GM19035 (cell line): ENCODE data around the gene APBB1.
"Not testable (repeated sequence)": the region's sequence is repeated elsewhere in the genome, so short reads cannot be mapped to it uniquely, and the experiment has no call there.

ENCODE experiments used
- ATAC-seq: cut with Tn5 transposase; IDR thresholded peaks from one replicate; pipeline ENCODE4 v1.9.1; 2021; ENCODE audit not compliant: unreplicated experiment

The APBB1 gene

DNA sequence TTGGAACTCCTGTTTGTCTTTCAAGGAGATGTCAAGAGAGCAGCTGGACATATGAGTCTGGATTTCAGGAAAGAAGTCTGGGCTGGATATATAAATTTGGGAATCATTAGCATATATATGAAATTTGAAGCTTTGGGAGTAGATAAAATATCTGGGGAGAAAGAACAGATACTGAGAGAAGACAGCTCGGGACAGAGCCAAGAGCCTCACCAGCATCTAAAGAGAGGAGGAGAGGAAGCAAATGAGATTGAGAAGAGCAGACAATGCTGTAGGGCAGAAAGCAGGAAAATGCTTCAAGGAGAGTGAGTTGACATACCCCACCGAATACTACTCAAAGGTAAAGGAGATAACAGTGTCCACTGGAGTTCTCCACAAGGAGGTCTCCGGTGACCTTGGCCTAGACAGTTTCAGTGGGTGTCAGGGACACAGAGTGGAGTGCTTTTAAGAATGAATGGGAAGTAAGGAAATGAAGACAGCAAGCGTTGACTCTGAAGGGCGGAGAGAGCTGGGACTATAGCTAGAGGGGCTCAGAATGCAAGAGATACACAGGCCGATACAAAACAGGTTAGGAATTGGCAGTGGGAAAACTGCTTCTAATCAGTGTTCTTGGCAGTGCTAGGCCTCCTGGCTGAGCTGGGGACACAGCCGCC is 862 bp downstream of the APBB1 start:
- ATAC-seq, result no peak

DNA sequence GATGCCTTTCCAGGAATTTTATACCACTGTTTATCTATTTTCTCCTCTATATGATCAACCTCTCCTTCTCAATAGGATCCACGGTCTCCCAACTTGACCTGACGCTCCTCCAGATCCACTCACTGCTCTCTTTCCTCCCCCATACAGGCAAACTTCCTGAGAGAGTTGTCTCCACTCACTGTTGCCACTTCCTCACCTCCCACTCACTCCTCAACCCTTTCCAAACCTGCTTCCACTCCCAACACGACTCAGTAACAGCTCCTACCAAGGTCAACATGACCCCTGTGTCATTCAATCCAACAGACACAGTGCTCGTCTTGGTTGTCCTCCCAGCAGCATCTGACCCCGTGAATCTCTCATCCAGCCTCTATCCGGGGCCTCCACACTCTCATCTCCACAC is 3.1 kb downstream of the APBB1 start:
- no peak for ATAC-seq

DNA sequence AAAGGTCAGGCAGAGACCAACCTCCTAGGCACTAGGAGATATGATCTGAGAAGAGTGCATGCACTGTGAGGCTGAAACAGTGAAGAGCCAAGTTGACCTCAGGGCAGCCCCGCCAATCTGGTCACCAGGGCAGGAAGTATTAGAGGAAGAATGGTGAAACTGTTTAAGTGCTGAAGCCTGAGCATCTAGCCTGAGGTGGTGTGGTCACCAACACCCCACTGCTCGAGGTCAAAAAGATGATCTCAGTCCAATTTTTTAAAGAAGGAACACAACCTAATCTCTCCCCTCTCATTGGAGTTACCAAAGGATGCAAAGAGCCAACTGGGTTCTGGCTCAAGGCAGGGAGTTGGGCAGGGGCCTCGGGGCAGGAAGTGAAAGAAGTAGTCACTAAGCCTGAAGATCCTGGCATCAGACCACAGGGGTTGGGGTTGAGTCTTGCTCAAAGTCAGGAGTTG is 4.0 kb downstream of the APBB1 start:
- ATAC-seq, result no peak

DNA sequence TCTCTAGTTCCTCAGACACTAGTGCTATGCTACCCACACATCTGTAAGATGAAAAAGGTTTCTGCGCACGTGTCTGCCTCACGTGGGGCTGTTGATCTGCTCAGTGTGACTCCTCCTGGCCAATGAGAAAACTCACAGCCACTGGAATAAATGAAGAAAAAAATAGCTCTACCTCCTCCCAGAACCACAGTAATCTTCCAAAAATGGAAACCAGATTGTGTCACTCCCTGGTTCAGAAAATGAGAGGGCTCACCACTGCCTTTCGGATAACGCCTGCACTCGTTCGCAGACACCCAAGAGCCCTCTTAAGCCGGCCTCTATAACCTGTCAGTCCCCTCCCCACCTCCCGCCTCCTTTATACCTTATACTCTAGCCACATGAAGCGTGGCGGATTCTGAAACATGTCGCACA is 5.1 kb downstream of the APBB1 start:
- ATAC-seq, result no peak

DNA sequence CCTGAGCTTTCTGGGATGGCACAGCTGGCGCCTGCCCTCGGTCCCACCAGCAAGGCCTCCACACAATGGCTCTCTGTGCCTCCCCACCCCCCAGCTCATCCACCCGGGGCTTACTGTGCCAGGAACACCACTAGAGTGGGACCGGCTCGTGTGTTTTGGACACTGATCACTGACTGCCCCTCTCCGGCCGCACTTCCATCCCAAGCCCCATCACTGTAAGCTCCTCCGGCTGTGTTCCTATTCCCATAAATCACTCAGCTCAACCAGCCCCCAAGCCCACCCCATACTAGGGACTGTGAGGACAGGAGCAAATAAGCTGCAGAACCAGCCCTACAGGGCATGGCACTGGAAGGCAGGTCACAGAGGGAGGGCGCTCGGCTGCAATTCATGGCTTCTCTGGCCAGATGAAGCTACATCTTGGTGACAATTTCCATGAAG is 7.3 kb downstream of the APBB1 start:
- no peak for ATAC-seq

DNA sequence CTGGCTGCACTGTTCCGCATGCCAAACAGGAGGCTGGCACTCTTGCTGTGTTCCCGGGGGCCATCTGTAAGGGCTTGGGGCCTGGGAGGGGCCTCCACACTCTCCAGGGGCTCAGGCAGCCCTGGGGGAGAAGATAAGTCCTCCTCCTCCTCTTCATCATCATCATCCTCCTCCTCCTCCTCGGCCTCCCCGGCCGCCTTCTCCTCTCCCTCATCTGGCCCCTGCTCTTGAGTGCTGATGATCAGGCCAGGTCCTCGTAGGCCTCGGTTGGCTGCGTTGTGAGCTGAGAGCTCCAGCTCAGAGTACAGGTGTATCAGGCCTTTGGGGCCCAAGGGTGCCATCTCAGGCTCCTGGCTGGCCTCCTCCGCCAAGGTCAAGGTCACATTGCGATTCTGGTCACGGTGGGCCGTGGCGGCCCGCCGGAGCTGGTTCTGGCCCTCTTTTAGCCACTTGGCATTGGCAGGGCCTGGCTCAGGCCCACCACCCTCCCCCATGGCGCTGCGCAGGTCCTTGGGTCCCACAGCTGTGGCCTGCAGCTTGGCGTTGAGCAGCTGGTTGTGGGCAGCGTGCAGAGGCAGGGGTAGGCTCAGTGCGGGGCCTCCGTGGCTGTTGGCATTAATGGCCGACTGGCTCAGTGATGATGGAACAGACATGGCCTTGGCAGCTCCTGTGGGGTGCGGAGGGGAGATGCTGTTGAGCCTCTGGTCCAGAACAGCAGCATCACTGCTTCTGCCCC is 8.0 kb downstream of the APBB1 start:
- ATAC-seq, result no peak

DNA sequence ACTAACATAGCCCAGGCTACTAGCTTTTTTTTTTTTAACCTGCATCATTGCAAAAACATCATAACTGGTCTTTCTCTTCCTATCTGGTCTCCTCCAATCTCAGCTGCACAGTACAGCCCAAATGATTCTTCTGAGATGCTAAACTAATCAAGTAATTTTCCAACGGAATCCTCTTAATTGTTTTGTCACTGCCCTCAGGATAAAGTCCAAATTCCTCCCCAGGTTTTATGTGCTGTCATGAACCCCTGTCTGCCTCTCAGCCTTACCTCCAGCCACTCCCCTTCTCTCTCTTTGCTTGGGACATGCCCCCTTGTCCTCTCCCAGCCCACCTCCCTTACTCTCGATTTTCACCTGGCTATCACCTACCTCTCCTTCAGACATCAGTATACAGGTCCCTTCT is 12.5 kb downstream of the APBB1 start:
- no peak for ATAC-seq

DNA sequence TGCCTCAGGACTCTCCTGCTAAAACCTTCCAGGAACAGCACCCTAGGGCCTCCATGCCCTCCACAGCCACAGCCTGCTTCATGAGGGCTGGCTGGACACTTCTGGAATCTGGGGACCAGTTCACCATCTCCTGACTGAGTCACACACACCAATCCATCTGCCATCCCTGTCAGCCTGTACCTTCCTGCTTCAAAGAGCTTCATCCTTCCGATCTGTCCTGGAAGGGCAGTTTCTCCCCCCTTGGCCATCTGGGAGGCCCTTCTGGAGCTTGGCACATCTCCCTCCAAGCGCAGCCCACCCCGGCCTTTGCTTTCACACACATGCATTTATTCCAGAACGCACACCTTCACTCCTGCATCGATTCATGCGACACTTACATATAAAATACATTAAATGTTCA is 13.0 kb downstream of the APBB1 start:
- ATAC-seq, result no peak

DNA sequence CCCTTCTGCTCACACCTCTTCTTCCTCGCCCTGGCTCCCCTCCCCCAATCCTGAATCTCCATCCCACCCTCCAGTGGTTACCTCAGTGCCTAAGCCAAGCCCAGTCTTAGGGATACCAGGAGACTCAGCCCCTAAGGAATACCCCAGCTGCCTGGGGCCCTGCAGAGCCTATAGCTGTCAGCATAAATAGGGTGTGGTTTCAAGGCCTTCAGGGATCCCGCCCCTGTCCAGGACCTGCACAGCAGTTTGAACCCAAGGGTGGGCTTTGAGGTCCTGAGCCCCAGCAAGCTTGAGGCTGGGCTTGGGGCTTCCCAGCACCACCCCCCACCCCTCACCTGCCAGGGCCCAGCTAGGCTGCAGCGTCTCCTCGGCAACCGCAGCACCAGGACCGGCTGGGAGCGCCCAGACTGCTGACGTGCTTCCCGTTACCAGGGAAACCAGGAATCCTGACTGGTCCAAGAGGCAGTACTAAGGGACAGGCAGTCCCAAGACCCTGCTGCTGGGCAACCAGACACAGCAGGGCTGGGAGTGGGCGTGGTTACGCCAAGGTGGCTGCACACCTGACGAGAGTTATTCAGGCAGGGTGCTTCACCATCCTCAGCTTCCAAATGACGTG is 13.7 kb downstream of the APBB1 start:
- ATAC-seq, result no peak

DNA sequence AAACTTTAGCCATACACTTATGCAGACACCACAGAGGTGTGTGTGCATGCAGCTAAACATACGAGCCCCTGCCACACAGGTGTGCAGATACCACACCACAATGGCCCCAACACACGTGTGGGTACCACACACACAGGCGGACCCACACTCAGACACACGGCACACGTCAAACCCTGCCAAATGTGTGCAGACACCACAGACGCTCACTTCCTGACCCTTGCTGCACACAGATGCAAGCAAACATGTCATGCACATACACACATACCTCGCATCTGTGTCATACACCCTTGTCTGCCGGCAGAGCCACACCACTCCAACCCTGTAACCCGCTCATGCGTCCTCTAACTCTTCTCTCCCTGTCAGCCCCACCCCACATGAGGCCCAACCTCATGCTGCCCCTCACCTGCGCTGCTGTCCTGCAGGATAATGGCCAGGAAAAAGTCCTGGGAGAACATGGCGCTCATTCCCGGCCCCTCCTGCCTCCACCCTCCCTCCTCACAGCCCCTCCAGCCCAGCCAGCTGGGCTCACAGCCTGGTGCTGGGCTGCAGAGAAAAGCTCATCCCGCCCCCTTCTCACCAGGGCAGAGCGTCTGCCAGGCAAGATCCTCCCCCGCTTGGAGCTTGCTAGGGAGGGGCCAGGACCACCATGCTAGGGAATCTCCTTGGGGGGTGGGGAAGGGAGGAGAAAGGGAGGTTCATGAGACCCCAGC is 14.4 kb downstream of the APBB1 start:
- no peak for ATAC-seq

DNA sequence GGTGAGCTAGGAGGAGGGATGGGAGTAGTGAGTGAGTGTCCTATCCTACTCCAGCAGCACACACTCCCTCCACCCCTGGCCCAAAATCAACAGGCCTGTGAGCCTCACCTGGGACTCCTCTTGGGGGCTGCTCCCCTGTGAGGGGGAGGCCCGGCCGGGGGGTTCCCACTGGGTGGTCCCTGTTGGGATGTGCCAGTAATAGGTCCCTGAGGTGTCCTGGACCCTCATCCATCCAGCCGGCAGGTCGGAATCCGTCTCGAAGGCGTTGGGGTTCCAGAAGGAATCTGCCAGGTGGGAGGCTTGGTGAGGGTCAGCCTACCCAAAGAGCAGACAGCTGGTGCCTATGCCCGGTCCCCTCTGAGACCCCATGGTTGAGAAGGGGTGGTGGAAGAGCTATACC is 15.4 kb downstream of the APBB1 start:
- ATAC-seq, result no peak

DNA sequence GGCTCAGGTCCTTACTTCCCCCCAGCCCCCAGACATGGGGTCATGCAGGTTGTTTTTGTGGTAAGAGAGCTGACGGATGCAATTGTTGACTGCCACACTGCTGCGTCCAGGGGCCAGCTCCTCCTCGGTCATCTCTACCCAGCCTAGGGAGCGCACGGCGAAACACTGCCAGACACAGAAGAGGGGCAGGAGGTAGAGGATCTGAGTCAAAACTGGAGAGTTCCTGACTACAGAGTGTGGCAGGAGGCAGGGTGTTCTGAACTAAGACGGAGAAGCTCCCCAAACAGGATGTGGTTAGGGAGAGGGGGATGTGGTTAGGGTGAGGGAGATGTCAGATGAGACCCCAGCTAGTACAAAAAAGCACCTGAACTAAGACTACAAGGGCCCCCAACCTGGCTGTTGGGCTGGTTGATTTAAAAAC is 16.3 kb downstream of the APBB1 start:
- peak; percentile 92 for ATAC-seq

DNA sequence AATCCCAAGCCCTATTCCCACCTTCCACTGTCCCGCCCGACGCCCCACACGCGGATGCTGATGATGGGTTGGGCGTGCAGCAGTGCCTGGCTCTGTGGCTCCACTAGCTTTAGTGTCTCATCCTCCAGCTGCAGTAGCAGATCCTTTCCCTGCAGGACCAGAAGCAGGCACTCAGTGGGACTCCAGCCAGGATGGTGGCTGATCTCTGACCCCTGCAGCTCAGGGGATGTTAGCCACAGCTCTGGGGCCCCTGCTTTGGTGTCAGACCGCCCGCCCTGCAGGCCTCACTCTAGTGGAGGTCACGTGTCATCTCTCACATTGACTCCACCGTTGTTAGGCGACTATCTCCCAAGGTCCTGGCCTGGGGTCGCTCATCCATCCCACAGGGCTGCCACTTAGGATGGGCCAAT is 16.8 kb downstream of the APBB1 start:
- ATAC-seq, result peak; percentile 52

DNA sequence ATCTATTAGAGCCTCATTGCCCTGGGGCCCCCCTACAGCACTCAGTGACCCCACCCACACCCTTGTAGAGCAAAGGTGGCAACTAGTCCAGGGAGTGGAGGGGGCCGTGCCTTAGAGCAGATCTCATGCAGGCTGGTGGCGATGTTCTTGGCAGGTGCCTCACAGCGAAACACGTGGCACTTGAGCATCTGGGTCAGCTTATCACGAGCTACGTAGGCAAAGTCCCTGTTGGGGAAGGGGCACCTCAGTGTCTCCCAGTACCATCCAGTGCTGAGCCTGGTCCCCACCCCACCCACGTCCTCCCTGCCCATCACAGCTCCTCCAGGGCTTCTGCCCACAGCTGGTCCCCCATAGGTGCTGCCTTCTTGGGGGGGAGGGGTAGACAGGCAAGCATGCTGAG is 17.4 kb downstream of the APBB1 start:
- ATAC-seq, result no peak

DNA sequence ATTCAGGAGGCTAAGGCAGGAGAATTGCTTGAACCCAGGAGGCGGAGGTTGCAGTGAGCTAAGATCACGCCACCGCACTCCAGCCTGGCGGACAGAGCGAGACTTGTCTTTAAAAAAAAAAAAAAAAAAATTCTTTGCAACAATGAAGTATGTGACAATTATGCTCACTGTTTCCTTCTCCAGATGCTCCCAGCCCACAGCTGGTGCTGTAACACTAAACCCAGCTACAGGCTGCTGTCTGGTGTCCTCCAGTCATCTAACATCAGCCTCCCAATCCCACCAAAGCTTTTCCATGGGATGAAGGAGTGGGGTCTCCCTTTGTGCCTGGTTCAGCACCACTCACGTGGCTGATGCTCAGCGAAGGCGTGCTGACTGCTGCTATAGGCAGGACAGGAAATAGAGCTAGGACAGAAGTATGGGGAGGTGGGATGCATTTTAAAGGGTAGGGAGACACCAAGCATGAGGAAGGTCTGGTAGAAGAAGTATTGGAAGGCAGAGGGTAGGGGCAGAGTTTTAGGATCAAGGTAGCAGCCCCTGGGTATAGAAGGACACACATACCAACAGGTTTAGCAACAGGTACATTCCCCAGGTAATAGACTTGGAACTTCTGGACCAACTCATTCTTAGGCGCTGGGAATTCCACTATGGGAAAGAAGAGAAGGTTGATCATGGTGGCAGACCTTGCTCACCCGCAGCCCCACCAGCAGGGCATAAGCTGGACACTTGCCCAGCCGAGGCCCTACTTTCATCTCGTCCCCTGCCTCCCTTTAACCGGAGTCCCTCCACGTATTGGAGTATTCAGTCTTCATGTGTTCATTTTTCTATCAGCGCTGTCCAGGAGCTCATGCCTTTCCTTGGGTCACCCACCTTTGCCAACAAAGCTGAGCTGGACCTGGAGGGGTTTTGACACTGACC is 18.2 kb downstream of the APBB1 start:
- ATAC-seq, result no peak

DNA sequence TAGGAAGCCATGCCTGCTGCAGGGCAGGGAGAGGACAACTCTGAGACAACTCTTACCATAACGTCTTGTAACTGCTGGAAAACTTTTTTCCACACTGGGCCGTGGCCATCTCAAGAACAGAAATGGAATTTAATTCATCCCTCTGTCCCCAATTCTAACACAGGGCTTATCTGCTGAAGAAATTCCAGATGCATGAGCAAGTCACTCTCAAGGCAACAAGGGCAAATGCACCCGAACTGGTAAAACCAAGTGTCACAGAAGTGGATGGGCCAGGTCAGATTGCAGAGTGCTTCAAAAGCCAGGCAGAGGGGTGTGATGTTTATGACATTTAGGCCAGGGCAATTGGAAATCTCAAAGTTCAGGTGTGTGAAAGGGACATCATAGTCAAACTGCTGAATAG is 21.3 kb downstream of the APBB1 start:
- ATAC-seq, result no peak

DNA sequence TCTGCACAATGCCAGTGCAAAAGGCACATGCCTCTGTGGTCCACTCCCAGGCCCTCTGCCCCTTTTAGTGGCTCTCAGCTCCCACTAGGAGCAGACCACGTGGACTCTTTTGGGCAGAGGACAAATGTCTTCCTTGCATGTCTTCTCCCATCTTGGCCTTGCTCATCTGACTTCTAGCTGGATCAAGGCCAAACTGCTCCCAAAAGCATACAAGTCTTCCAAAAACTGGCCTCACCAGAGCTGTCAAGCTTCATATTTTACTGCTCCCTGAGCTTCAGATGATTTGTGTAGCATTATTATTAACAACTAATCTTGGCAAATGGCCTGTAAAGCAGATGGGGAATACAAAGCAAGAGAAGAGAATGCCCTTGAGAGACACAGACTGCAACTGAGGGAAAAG is 21.7 kb downstream of the APBB1 start:
- no peak for ATAC-seq

DNA sequence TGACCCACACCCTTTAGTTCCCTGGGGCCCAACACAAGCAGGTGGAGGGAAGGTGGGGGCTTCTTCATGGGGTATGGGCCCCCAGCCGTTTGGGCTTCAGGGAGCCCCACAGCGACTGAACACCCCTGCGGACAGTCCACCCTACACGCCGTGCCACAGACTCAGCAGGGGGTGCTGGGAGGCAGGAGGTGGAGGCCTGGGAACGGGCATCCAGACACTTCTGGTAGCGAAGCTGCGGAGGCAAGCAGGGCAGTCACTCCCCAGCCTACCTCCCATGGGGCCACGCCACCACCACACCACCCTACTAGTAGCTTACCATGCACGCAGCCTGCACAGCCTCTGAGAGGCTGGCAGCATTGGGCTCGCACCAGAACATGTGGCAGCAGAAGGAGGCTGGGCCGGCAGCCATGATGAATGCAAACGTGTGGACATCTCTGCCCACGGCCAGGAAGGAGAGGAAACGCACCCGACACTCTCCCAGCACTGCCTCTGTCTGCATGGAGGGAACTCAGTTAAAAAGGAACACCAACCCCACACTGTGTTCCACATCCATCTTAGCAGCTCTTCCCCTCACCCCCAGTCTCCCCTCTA is 23.3 kb downstream of the APBB1 start:
- ATAC-seq, result no peak

DNA sequence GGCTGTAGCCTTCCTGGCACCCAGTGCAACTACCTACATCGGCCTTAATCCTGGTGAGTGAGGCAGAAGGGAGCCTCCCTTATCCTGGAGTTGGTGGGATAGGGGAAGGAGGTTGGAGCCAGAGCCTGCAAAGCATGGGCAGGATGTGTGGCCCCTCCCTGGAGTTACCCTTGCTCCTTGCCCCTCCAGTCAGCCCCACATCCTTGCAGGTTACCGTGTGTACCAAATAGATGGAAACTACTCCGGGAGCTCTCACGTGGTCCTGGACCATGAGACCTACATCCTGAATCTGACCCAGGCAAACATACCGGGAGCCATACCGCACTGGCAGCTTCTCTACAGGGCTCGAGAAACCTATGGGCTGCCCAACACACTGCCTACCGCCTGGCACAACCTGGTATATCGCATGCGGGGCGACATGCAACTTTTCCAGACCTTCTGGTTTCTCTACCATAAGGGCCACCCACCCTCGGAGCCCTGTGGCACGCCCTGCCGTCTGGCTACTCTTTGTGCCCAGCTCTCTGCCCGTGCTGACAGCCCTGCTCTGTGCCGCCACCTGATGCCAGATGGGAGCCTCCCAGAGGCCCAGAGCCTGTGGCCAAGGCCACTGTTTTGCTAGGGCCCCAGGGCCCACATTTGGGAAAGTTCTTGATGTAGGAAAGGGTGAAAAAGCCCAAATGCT is 24.8 kb downstream of the APBB1 start:
- no peak for ATAC-seq

DNA sequence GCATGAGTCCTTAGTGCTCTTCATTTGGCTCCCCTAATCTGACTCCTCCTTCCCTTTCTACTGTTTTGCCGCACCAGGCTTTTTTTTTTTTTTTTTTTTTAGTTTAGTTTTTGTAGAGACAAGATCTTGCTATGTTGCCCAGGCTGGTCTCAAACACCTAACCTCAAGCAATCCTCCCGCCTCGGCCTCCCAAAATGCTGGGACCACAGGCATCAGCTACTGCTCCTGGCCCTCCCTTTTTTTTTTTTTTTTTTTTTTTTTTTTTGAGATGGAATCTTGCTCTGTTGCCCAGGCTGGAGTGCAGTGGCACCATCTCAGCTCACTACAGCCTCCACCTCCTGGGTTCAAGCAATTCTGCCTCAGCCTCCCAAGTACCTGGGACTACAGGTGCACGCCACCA is 26.6 kb downstream of the APBB1 start:
- not testable (repeated sequence) for ATAC-seq
